Omental fat pad (tissue), 4 donors: ENCODE data around the gene SORCS3. TPM values are rescaled to one million over a fixed set of nuclear protein-coding genes. Genes with fewer than 3 reads are reported as not detected.

ENCODE experiments used
- ATAC-seq: fragments of 150-250 bp; one replicate; pipeline ENCODE4 v1.9.1; 2016; ENCODE audit warnings: mild to moderate bottlenecking, moderate library complexity; ENCODE audit not compliant: low FRiP score
- DNase-seq: peaks from one replicate; pipeline ENCODE4 v3.0.0-alpha.2; 2019; ENCODE audit warnings: low spot score
- CTCF ChIP-seq, 3 donors: fragments of 450-650 bp; IDR thresholded peaks; one replicate each; pipeline ENCODE4 v1.5.1; 2016 to 2017; ENCODE audit warnings: antibody characterized with exemption in 3 of 3, mild to moderate bottlenecking in 3 of 3, moderate library complexity in 2 of 3
- total RNA-seq, 4 donors: library from RNA; depleted of rRNA; stranded (reverse); fragments of >200 nt; gene quantifications; one replicate each; pipeline ENCODE4 v1.1.0, GENCODE V29; 2016

The SORCS3 gene
- total RNA-seq, 4 donors from 2014 or later = not detected

DNA sequence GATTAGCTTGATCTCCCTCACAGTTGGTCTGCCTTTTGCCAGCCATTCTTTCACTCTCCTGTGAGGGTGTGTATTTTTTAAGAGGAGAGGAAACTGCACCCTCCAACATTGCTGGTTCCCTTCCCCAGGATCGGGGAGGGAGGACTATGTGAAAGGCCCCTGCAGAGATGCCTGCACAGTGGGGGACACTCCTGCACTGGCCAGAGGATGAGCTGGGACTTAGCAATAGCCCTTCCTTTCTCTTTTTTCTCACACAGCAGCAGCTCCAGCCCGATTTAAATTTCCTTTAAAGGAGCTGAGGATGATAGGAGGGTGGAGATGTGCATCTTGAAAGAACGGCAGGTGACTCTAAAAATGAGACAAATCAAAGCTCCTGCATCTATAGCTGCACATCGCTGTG, 18.7 kb downstream of the SORCS3 start:
- no peak for TF ChIP-seq CTCF (IDR thresholded peaks at IDR 0.05)
- ATAC-seq (no peak), DNase-seq (no peak)

DNA sequence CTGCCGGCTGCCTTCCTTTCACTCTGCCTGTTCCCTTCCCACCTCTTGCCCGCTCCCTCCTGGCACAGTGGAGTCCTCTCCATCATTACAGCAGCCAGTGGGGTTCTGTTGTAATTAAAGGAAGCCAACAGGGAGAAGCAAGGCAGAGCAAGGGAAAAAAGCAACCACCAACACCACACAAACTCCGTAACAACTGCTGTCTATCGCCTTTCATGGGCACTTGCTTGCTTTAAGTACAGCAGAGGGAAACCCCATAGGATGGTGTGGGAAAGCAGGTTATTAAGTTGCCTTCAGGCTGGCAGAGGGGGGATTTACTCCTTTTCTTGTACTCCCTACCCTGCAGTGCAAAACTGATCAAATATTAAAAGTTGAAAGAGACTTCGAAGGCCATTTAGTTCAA, 22.0 kb downstream of the SORCS3 start:
- no peak for TF ChIP-seq CTCF (IDR thresholded peaks at IDR 0.05)
- ATAC-seq (no peak), DNase-seq (no peak)

GRCh38 chr10:104663563-104663962, 22.5 kb downstream of the SORCS3 start:
- DNase-seq (no peak), ATAC-seq (no peak)
- TF ChIP-seq CTCF (IDR thresholded peaks at IDR 0.05) = no peak

GRCh38 chr10:104664205-104664604, 23.1 kb downstream of the SORCS3 start:
- no peak for ATAC-seq
- TF ChIP-seq CTCF (IDR thresholded peaks at IDR 0.05) = no peak
- DNase-seq = no peak

DNA sequence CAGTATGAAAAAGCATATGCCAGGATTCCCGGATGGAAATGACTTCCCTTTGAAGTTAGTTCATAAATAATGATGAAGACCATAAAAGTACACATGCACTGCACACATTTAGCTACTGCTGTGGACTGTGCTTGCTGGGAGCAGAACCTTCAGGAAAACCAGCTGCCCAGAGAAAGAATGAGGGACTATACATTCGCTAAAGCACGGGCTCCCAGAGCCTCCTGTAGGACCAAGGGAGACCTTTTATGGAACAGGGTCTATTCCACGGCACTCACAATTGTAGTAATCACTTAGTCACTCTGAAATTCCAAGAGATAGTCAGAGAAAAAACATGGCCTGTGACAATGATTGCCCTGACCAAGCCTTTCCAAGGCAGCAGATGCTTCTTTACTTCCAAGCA, 24.1 kb downstream of the SORCS3 start:
- ATAC-seq (no peak), DNase-seq (no peak)
- TF ChIP-seq CTCF (IDR thresholded peaks at IDR 0.05) = no peak

DNA sequence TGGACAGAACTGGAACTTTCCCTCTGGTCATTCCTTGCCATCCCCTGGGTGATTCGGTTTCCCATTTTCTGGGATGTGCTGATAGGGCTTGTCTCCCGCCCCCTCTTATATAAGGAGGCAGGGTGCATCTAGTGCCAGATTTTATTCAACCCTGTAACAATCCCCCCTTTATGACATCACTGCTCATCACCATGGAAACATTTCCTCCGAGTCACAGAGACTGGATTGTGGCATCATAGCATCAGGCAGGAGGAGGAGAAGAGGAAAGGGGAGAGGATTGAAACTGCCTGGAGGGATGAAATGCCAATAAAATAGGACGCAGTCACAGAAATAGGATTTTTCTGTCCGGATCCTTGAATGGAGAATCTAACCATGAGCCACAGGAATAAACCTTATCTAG, 25.0 kb downstream of the SORCS3 start:
- ATAC-seq = no peak
- TF ChIP-seq CTCF (IDR thresholded peaks at IDR 0.05) = no peak
- DNase-seq = no peak

DNA sequence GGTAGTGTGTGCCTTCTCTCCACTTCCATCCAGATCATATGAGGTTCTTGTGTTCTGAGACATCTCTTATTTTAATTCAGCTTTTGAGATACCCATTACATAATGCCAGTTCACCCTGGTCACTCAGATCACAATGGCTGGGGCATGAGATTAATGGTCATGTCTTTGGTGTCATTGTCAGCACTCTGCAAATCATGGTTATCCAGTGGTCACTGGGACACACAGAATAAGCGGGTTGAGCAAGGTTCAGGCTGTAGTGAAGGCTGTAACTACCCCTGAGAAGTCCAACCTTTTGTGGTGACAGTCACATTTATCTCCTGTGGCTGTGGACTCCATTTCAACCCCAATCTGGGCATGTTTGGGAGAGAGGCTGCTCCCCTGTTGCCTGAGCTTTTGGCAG, 35.8 kb downstream of the SORCS3 start:
- ATAC-seq = no peak
- TF ChIP-seq CTCF (IDR thresholded peaks at IDR 0.05) = no peak
- DNase-seq = no peak
